K562 (cell line): Measurements from ENCODE around the gene CSTA. TPM values are rescaled to one million over a fixed set of nuclear protein-coding genes. Genes with fewer than 3 reads are reported as not detected.

Source experiments
- ATAC-seq: fragments of 200-7000 bp; cut with Tn5 transposase; 3 replicates; pipeline ENCODE4 v1.9.1; 2020; ENCODE audit warnings: moderate library complexity
- BruUV-seq: library from RNA; stranded (reverse); fragments of 400-500 nt; replicated peaks from 2 replicates; lab custom pipeline; 2021; lab: Mats Ljungman, UMichigan
- CTCF ChIA-PET: fragments of 300-600 bp; formaldehyde crosslinking; extraction: SDS; loops from one replicate; lab custom pipeline; 2021; ENCODE audit warnings: low intra/inter-chr PET ratio; lab: Yijun Ruan, JAX
- POLR2A ChIA-PET: fragments of 300-600, 350-650 bp; sonication (Branson Sonifier 250); formaldehyde crosslinking; extraction: SDS; loops from one replicate; lab custom pipeline; 2021; ENCODE audit warnings: antibody characterized with exemption, inconsistent platforms; lab: Yijun Ruan, JAX
- DNase-seq, 4 experiments: peaks; one replicate each; pipeline versions ENCODE4 v3.0.0 to v3.0.0-alpha.2; 2011 to 2018; ENCODE audit warnings: low spot score in 3 of 4, mixed read lengths in 3 of 4; ENCODE audit errors: extremely low read depth in 1 of 4
- FAIRE-seq: peaks from 2 replicates; lab custom pipeline; 2011; peaks lifted over from hg19 to GRCh38; lab: Jason Lieb, UNC
- H2AFZ ChIP-seq: 2 replicates; pipeline ENCODE4 v1.6.0; 2011; ENCODE audit warnings: low read depth, low read length, control low read depth, inconsistent platforms
- H3K27ac ChIP-seq: fragments of 200-600 bp; 3 replicates; pipeline ENCODE4 v1.8.0; 2011; ENCODE audit warnings: low read depth, mild to moderate bottlenecking, control low read depth, inconsistent platforms, low read length, moderate library complexity, mixed read lengths; ENCODE audit errors: extremely low read depth
- H3K27me3 ChIP-seq, 2 experiments: fragments of 300-600 bp in 1 of 2; 2 replicates in 1 of 2; 3 replicates in 1 of 2; pipeline versions ENCODE4 v1.6.0 to v1.8.0; 2011; ENCODE audit warnings: inconsistent platforms in 2 of 2, low read length in 2 of 2, mild to moderate bottlenecking in 1 of 2, mixed read lengths in 1 of 2, moderate library complexity in 1 of 2; ENCODE audit not compliant: control insufficient read depth in 2 of 2, insufficient read depth in 2 of 2
- H3K36me3 ChIP-seq: fragments of 300-600 bp; 3 replicates; pipeline ENCODE4 v1.8.0; 2011; ENCODE audit warnings: mild to moderate bottlenecking, low read length, inconsistent platforms; ENCODE audit not compliant: control insufficient read depth, insufficient read depth
- H3K4me1 ChIP-seq, 2 experiments: fragments of 200-600 bp in 1 of 2; replicated peaks in 1 of 2; 2 replicates in 1 of 2; 3 replicates in 1 of 2; pipeline versions ENCODE4 v1.5.1 to v1.8.0; 2011; ENCODE audit warnings: inconsistent platforms in 2 of 2, low read length in 2 of 2, mild to moderate bottlenecking in 1 of 2, mixed read lengths in 1 of 2, moderate library complexity in 1 of 2; ENCODE audit not compliant: control insufficient read depth in 2 of 2, insufficient read depth in 2 of 2
- H3K4me2 ChIP-seq: 2 replicates; pipeline ENCODE4 v1.6.1; 2011; ENCODE audit warnings: low read length, control low read depth, inconsistent platforms, mixed read lengths; ENCODE audit not compliant: insufficient read depth
- H3K4me3 ChIP-seq: fragments of 200-600 bp; sonication (generic), shearing (Covaris generic); 2 replicates; pipeline ENCODE4 v1.5.1; 2016; ENCODE audit warnings: control low read depth, inconsistent platforms
- H3K79me2 ChIP-seq: fragments of 200-600 bp; 3 replicates; pipeline ENCODE4 v1.8.0; 2011; ENCODE audit warnings: low read length, inconsistent platforms; ENCODE audit not compliant: control insufficient read depth, insufficient read depth
- H3K9ac ChIP-seq, 2 experiments: 2 replicates each; pipeline versions ENCODE4 v1.6.0 to v1.6.1; 2011; ENCODE audit warnings: low read depth in 2 of 2, low read length in 2 of 2, control low read depth in 1 of 2, inconsistent platforms in 1 of 2, mild to moderate bottlenecking in 1 of 2, mixed read lengths in 1 of 2; ENCODE audit not compliant: insufficient read depth in 1 of 2
- H3K9me1 ChIP-seq: one replicate; pipeline ENCODE4 v1.6.0; 2011; ENCODE audit warnings: inconsistent platforms, mild to moderate bottlenecking, low read length, moderate library complexity; ENCODE audit not compliant: control insufficient read depth, insufficient read depth
- H3K9me3 ChIP-seq: replicated peaks from 2 replicates; pipeline ENCODE4 v1.5.1; 2011; ENCODE audit warnings: low read depth, low read length, inconsistent platforms; ENCODE audit not compliant: control insufficient read depth, insufficient read depth
- H4K20me1 ChIP-seq: replicated peaks from 2 replicates; pipeline ENCODE4 v1.6.1; 2011; ENCODE audit warnings: low read length, inconsistent platforms, mixed read lengths; ENCODE audit not compliant: control insufficient read depth, insufficient read depth
- ASH1L ChIP-seq: fragments of 450-650 bp; IDR thresholded peaks from 2 replicates; pipeline ENCODE4 v1.6.1; 2018; ENCODE audit warnings: borderline replicate concordance, mild to moderate bottlenecking, low read depth; ENCODE audit not compliant: partially characterized antibody
- MBD2 ChIP-seq: sonication (generic); IDR thresholded peaks from 2 replicates; pipeline ENCODE4 v1.6.1; 2016; ENCODE audit warnings: low read depth, borderline replicate concordance
- NFIX ChIP-seq: fragments of 250-450 bp; sonication (Bioruptor Pico); IDR thresholded peaks from 2 replicates; pipeline ENCODE4 v1.4.0; 2020; ENCODE audit warnings: low read depth, mild to moderate bottlenecking, moderate library complexity
- PHTF2 ChIP-seq: fragments of 250-450 bp; sonication (Bioruptor Pico); IDR thresholded peaks from 2 replicates; pipeline ENCODE4 v1.5.0; 2021; ENCODE audit warnings: mild to moderate bottlenecking
- TBP ChIP-seq: optimal IDR thresholded peaks from 2 replicates; pipeline ENCODE3; 2011; ENCODE audit warnings: low read depth, low read length, improper control_type of control experiment
- ZKSCAN3 ChIP-seq: fragments of 250-450 bp; sonication (Bioruptor Pico); IDR thresholded peaks from 2 replicates; pipeline ENCODE4 v1.4.0; 2020
- ZNF175 ChIP-seq: fragments of 200-800 bp; sonication (Bioruptor generic); IDR thresholded peaks from 2 replicates; pipeline ENCODE4 v1.6.1; 2016; ENCODE audit warnings: low read depth, mild to moderate bottlenecking, missing genetic modification characterization, missing compliant biosample characterization
- ZNF592 ChIP-seq: fragments of 450-650 bp; IDR thresholded peaks from 2 replicates; pipeline ENCODE4 v1.6.1; 2017; ENCODE audit warnings: antibody characterized with exemption, mild to moderate bottlenecking
- in situ Hi-C: fragments of 300-500 bp; cut with MboI; formaldehyde crosslinking; loops from 4 replicates; pipeline ENCODE4 v1.15.0; 2018; ENCODE audit warnings: inconsistent platforms, mixed read lengths
- intact Hi-C: fragments of 100-400 bp; cut with micrococcal nuclease; formaldehyde crosslinking; loops from 2 replicates; pipeline ENCODE4 v1.14.2; 2022
- polyA plus RNA-seq, 8 experiments: library from polyadenylated mRNA; depleted of rRNA in 4 of 8; stranded (reverse) in 5 of 8; unstranded in 3 of 8; fragments of >200 nt; fragmentation: Nextera tagmentation in 2 of 8; fragmentation: Illumina TruSeq in 1 of 8; extraction: Ambion mirVana in 2 of 8; extraction: Trizol in 1 of 8; gene quantifications; 2 replicates each; pipeline versions ENCODE4 v1.2.1 to v1.2.3, GENCODE V29; 2011 to 2014; ENCODE audit warnings: inconsistent platforms in 1 of 8, missing spikeins in 1 of 8
- total RNA-seq, 7 experiments: library from RNA; depleted of rRNA in 6 of 7; stranded (reverse); fragments of >200 nt in 6 of 7; fragmentation: Illumina TruSeq in 2 of 7; extraction: Trizol in 2 of 7; gene quantifications; 2 replicates each; pipeline versions ENCODE4 v1.2.1 to v1.2.3, GENCODE V29; 2011 to 2021; ENCODE audit warnings: low replicate concordance in 1 of 7
- TF ChIP-seq, protein P1 (sequence below), 2 experiments: fragments of 450-650 bp in 1 of 2; sonication (generic) in 1 of 2; formaldehyde crosslinking in 1 of 2; IDR thresholded peaks in 1 of 2; conservative IDR thresholded peaks in 1 of 2; 2 replicates each; pipeline versions ENCODE4 v1.6.1 to v1.8.1; 2016 to 2023; ENCODE audit warnings: mild to moderate bottlenecking in 2 of 2, moderate library complexity in 2 of 2, inconsistent platforms in 1 of 2, missing genetic modification reagents in 1 of 2
- TF ChIP-seq, protein P2 (sequence below): fragments of 200-400 bp; formaldehyde crosslinking; IDR thresholded peaks from 2 replicates; pipeline ENCODE4 v1.6.1; 2017; ENCODE audit warnings: mild to moderate bottlenecking, low read depth, low read length, moderate library complexity
- TF ChIP-seq, protein P3 (sequence below): fragments of 450-650 bp; IDR thresholded peaks from 2 replicates; pipeline ENCODE4 v1.6.1; 2016

The CSTA gene
- total and polyA plus RNA-seq, 9 of the 15 experiments (the other 6 are each of a cell fraction or from before 2014, with no cell fraction given) = 0.11 to 3.1 (median 1.1) TPM

- FAIRE-seq (no peak), ATAC-seq (no peak), DNase-seq (no peak)
- H3K4me3 ChIP-seq = no peak overlapping the region
- H3K9me3 ChIP-seq = no peaks in the 10 kb centered on the region
- H3K4me2 ChIP-seq = no peak overlapping the region
- ChIA-PET POLR2A (interaction anchor here (0.6 kb wide), 1 partner anchor 34 kb away, joined by 3 read pairs; no protein-coding TSS in a partner anchor), CTCF (interaction anchor here (0.9 kb wide), 1 partner anchor 752 kb away, joined by 4 read pairs; no protein-coding TSS in a partner anchor)
- H3K36me3 ChIP-seq = no peaks in the 10 kb centered on the region
- no peak overlapping the region for H2AFZ ChIP-seq
- no TSS peak for BruUV-seq
- in situ Hi-C loops (no loop called here), intact Hi-C loops (no loop called here)
- no peak overlapping the region for H3K27ac ChIP-seq
- no peaks in the 10 kb centered on the region for H3K27me3 ChIP-seq
- no peaks in the 10 kb centered on the region for H3K79me2 ChIP-seq
- H3K9ac ChIP-seq = no peak overlapping the region
- H3K9me1 ChIP-seq = no peaks in the 10 kb centered on the region
- TF ChIP-seq ZKSCAN3 (CRISPR knock-in tag) = no peak
- TF ChIP-seq TBP = no peak
- TF ChIP-seq NFIX (CRISPR knock-in tag) = no peak
- no peak for TF ChIP-seq ZNF175
- TF ChIP-seq PHTF2 (CRISPR knock-in tag) = no peak
- TF ChIP-seq, protein P1, sequence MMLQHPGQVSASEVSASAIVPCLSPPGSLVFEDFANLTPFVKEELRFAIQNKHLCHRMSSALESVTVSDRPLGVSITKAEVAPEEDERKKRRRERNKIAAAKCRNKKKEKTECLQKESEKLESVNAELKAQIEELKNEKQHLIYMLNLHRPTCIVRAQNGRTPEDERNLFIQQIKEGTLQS (IDR thresholded peaks at IDR 0.05) = no peak
- TF ChIP-seq, protein P1 (CRISPR knock-in tag; conservative IDR thresholded peaks at IDR 0.05) = no peak
- TF ChIP-seq ASH1L = no peak
- no peak for TF ChIP-seq ZNF592
- TF ChIP-seq, protein P2, sequence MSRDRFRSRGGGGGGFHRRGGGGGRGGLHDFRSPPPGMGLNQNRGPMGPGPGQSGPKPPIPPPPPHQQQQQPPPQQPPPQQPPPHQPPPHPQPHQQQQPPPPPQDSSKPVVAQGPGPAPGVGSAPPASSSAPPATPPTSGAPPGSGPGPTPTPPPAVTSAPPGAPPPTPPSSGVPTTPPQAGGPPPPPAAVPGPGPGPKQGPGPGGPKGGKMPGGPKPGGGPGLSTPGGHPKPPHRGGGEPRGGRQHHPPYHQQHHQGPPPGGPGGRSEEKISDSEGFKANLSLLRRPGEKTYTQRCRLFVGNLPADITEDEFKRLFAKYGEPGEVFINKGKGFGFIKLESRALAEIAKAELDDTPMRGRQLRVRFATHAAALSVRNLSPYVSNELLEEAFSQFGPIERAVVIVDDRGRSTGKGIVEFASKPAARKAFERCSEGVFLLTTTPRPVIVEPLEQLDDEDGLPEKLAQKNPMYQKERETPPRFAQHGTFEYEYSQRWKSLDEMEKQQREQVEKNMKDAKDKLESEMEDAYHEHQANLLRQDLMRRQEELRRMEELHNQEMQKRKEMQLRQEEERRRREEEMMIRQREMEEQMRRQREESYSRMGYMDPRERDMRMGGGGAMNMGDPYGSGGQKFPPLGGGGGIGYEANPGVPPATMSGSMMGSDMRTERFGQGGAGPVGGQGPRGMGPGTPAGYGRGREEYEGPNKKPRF = no peak
- TF ChIP-seq, protein P3, sequence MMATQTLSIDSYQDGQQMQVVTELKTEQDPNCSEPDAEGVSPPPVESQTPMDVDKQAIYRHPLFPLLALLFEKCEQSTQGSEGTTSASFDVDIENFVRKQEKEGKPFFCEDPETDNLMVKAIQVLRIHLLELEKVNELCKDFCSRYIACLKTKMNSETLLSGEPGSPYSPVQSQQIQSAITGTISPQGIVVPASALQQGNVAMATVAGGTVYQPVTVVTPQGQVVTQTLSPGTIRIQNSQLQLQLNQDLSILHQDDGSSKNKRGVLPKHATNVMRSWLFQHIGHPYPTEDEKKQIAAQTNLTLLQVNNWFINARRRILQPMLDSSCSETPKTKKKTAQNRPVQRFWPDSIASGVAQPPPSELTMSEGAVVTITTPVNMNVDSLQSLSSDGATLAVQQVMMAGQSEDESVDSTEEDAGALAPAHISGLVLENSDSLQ = no peak
- TF ChIP-seq MBD2 = no peak
- H4K20me1 ChIP-seq = no peaks in the 10 kb centered on the region
- H3K4me1 ChIP-seq = no peaks in the 10 kb centered on the region
Measured at GRCh38 chr3:122299215-122299614, 25.8 kb upstream of the CSTA start.
